ENCODE data around the gene CSPG4.
"Not testable (repeated sequence)": the region's sequence is repeated elsewhere in the genome, so short reads cannot be mapped to it uniquely, and the experiment has no call there.

The CSPG4 gene

GRCh38 chr15:75647370-75648155 lies 65.1 kb downstream of the CSPG4 start, which contains the start of gene SNX33:
SNX33 (plus strand) TSS chr15:75647912; CDS start chr15:75649103, 1,191 bp downstream.
- peak; percentile 26 to 55 (median 38) for DNase-seq

- peak in 2 of 6 experiments; percentile 25 to 27 for DNase-seq
These were observed 65.7 kb downstream of the CSPG4 start for GRCh38 chr15:75646944-75647364.

- no peak for DNase-seq
These were observed 66.3 kb downstream of the CSPG4 start for GRCh38 chr15:75646112-75646943.

- no peak for DNase-seq
These were observed 68.3 kb downstream of the CSPG4 start for GRCh38 chr15:75644376-75644775.

- DNase-seq, result no peak
These were observed 71.0 kb downstream of the CSPG4 start for GRCh38 chr15:75641603-75642002.

- no peak for DNase-seq
These were observed 71.5 kb downstream of the CSPG4 start for GRCh38 chr15:75641179-75641503.

- DNase-seq, result peak; percentile 22 to 77 (median 54)
These were observed 72.0 kb downstream of the CSPG4 start for GRCh38 chr15:75640483-75641178.

- DNase-seq, result peak; percentile 89 to 95 (median 93)
These were observed 72.8 kb downstream of the CSPG4 start, which contains the start of gene IMP3 for GRCh38 chr15:75639709-75640482. IMP3 (minus strand) TSS chr15:75640224; CDS start chr15:75640168, 56 bp downstream.

- DNase-seq, result no peak
These were observed 73.4 kb downstream of the CSPG4 start for GRCh38 chr15:75639191-75639708.

GRCh38 chr15:75637245-75638009 lies 75.2 kb downstream of the CSPG4 start:
- DNase-seq, result no peak

- no peak for DNase-seq
These were observed 76.6 kb downstream of the CSPG4 start for GRCh38 chr15:75636026-75636425.

- DNase-seq, result not testable (repeated sequence)
These were observed 78.7 kb downstream of the CSPG4 start for GRCh38 chr15:75633922-75634321.

GRCh38 chr15:75631935-75632334 lies 80.7 kb downstream of the CSPG4 start:
- no peak for DNase-seq

- peak; percentile 85 to 91 (median 88) for DNase-seq
These were observed 86.9 kb downstream of the CSPG4 start, which contains the start of gene SNUPN for GRCh38 chr15:75625542-75626347. SNUPN (minus strand) TSS chr15:75625725; CDS start chr15:75621051, 4,674 bp downstream.

All from stimulated activated naive CD4-positive, alpha-beta T cell (primary cell).